Epithelial cell of esophagus (primary cell): ENCODE measurements around the gene FHIT.

ENCODE experiments used
- DNase-seq: peaks from one replicate; pipeline ENCODE4 v3.0.0; 2010; ENCODE audit warnings: low read depth
- H3K4me3 ChIP-seq: 2 replicates; pipeline ENCODE4 v1.5.1; 2011; ENCODE audit warnings: mild to moderate bottlenecking, low read length, control low read depth
- CTCF ChIP-seq: IDR thresholded peaks from 2 replicates; pipeline ENCODE4 v1.5.1; 2011; ENCODE audit warnings: low read depth, mild to moderate bottlenecking, low read length, control low read depth, inconsistent platforms; ENCODE audit not compliant: insufficient read depth; ENCODE audit errors: missing control alignments

The FHIT gene

GRCh38 chr3:60917141-60917540 lies 334.1 kb downstream of the FHIT start:
- no peak overlapping the region for H3K4me3 ChIP-seq
- no peak for DNase-seq
- TF ChIP-seq CTCF = no peak

- no peak for DNase-seq
- no peak for TF ChIP-seq CTCF
- H3K4me3 ChIP-seq = no peak overlapping the region
These were observed 334.7 kb downstream of the FHIT start for GRCh38 chr3:60916546-60916945.

- no peak for DNase-seq
- H3K4me3 ChIP-seq = no peak overlapping the region
- TF ChIP-seq CTCF = no peak
These were observed 337.8 kb downstream of the FHIT start for GRCh38 chr3:60913474-60913873.

- DNase-seq = peak; percentile 97
- H3K4me3 ChIP-seq = no peak overlapping the region
- TF ChIP-seq CTCF = no peak
These were observed 338.4 kb downstream of the FHIT start for GRCh38 chr3:60912876-60913275.

GRCh38 chr3:60912142-60912541 lies 339.1 kb downstream of the FHIT start:
- DNase-seq = peak; percentile 91
- no peak for TF ChIP-seq CTCF
- no peak overlapping the region for H3K4me3 ChIP-seq

GRCh38 chr3:60909526-60909925 lies 341.7 kb downstream of the FHIT start:
- no peak for TF ChIP-seq CTCF
- peak; percentile 86 for DNase-seq
- no peak overlapping the region for H3K4me3 ChIP-seq

GRCh38 chr3:60906283-60906682 lies 345.0 kb downstream of the FHIT start:
- H3K4me3 ChIP-seq = no peak overlapping the region
- DNase-seq = no peak
- no peak for TF ChIP-seq CTCF
